ENCODE measurements around the gene PRMT7. TPM values are rescaled to one million over a fixed set of nuclear protein-coding genes. Genes with fewer than 3 reads are reported as not detected.

Gene PRMT7
- total RNA-seq, 4 donors from 2014 or later = 74.1 to 91.5 (median 78.0) TPM

- WGBS, 2 donors = 51 to 59% methylated on average over 6 of the region's 6 CpGs
- H3K4me1 ChIP-seq = peaks cover 0 to 47% (median 14%) of the 10 kb centered on the region in 4 donors
- no peaks in the 10 kb centered on the region for H3K36me3 ChIP-seq
- no peaks in the 10 kb centered on the region for H3K9me3 ChIP-seq
- no peak for TF ChIP-seq POLR2A (IDR thresholded peaks at IDR 0.05)
- TF ChIP-seq EP300 (IDR thresholded peaks at IDR 0.05) = no peak
- TF ChIP-seq CTCF (IDR thresholded peaks at IDR 0.05) = no peak
- H3K4me3 ChIP-seq = peak overlapping the region in 1 of 4 donors; percentile 35
- no peak for DNase-seq (ENCODE audit: low spot score in 2 of 2)
- H3K27ac ChIP-seq = peak overlapping the region in 2 of 4 donors; percentile 63 to 71
- no peaks in the 10 kb centered on the region for H3K27me3 ChIP-seq
Measured at GRCh38 chr16:68267612-68268405, 43.0 kb upstream of the PRMT7 start.

- Histone ChIP-seq H3K36me3 (peaks cover 0 to 12% (median 0%) of the 10 kb centered on the region in 3 donors), H3K9me3 (no peaks in the 10 kb centered on the region), H3K27ac (peak overlapping the region in 3 of 4 donors; percentile 7 to 64 (median 50)), H3K4me3 (no peak overlapping the region), H3K4me1 (peaks cover 0 to 44% (median 12%) of the 10 kb centered on the region in 4 donors), H3K27me3 (no peaks in the 10 kb centered on the region)
- WGBS, 2 donors = 91 to 94% methylated on average over 4 of the region's 4 CpGs
- no peak for TF ChIP-seq POLR2A (IDR thresholded peaks at IDR 0.05)
- no peak for TF ChIP-seq CTCF (IDR thresholded peaks at IDR 0.05)
- no peak for TF ChIP-seq EP300 (IDR thresholded peaks at IDR 0.05)
- DNase-seq (ENCODE audit: low spot score in 2 of 2) = no peak
Measured at GRCh38 chr16:68269793-68270192, 41.0 kb upstream of the PRMT7 start.

DNA sequence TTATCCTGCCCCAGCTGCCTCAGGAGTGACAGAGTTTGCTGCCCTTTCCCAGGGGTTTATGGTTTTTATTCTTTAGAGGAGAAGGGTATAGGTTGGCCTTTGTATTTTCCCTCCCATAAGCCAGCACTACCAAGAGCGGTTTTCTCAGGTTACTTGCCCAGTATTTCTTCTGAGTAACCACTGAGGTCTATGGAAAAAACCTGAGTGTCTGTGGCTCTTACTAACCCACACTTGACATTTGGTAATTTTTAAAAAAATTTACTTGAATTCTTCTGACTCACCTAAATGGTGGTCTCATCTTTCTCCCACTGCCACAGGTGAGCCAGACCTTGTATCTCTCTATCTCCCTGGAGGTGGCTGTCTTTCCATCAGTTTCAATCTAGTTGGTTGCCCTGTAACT is 40.5 kb upstream of the PRMT7 start:
- no peaks in the 10 kb centered on the region for H3K27me3 ChIP-seq
- TF ChIP-seq EP300 (IDR thresholded peaks at IDR 0.05) (no peak), POLR2A (IDR thresholded peaks at IDR 0.05) (no peak), CTCF (IDR thresholded peaks at IDR 0.05) (no peak)
- 0 to 51% methylated on average over 1 of the region's 1 CpG for WGBS, 2 donors
- H3K9me3 ChIP-seq = no peaks in the 10 kb centered on the region
- H3K4me1 ChIP-seq = peaks cover 0 to 48% (median 10%) of the 10 kb centered on the region in 4 donors
- H3K36me3 ChIP-seq = peaks cover 0 to 18% (median 0%) of the 10 kb centered on the region in 3 donors
- peak overlapping the region in 3 of 4 donors; percentile 7 to 64 (median 50) for H3K27ac ChIP-seq
- no peak overlapping the region for H3K4me3 ChIP-seq
- no peak for DNase-seq (ENCODE audit: low spot score in 2 of 2)

DNA sequence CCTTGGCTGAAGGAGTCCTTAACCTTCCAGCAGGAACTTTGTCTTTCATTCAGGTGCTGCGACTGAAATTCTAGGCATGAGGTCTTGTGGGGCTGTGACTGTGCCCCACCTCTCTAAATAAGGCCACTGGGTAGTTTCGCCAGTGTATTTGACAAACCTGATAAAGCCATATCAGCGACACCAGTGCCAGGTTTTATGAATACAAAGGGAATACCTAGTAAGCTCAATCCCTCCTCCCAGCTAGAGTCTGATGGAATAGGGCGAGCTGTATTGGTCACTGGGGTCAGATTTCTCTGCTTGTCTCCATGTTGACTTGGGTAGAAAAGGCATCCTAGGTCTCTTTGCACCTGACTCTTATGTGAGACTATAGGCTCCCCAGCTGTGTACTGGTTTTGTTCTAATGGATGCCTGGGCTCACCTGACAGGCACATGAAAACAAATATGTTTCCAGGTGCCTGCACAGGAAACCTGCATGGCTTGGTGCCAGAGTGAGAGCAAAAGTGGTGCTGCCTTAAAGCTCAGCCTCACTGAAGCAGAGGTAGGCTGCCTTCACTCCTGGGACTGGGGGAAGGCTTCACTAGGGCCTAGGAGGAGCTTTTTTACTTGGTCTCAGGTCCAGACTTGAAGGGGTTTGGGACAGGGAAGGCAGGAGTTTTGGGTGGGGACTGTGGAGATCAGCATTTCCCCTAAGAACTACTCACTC is 38.2 kb upstream of the PRMT7 start:
- no peak for TF ChIP-seq POLR2A (IDR thresholded peaks at IDR 0.05)
- no peak for TF ChIP-seq EP300 (IDR thresholded peaks at IDR 0.05)
- no peak for TF ChIP-seq CTCF (IDR thresholded peaks at IDR 0.05)
- WGBS, 2 donors = 94 to 97% methylated on average over 4 of the region's 4 CpGs
- Histone ChIP-seq H3K4me1 (peaks cover 0 to 54% (median 8%) of the 10 kb centered on the region in 4 donors), H3K27ac (peak overlapping the region in 3 of 4 donors; percentile 10 to 73 (median 43)), H3K9me3 (no peaks in the 10 kb centered on the region), H3K27me3 (no peaks in the 10 kb centered on the region), H3K36me3 (peaks cover 0 to 21% (median 0%) of the 10 kb centered on the region in 3 donors), H3K4me3 (no peak overlapping the region)
- DNase-seq (ENCODE audit: low spot score in 2 of 2) = no peak

- no peaks in the 10 kb centered on the region for H3K27me3 ChIP-seq
- H3K9me3 ChIP-seq = no peaks in the 10 kb centered on the region
- no peak for TF ChIP-seq CTCF (IDR thresholded peaks at IDR 0.05)
- H3K36me3 ChIP-seq = peaks cover 0 to 24% (median 0%) of the 10 kb centered on the region in 3 donors
- no peak for DNase-seq (ENCODE audit: low spot score in 2 of 2)
- H3K4me1 ChIP-seq = peaks cover 0 to 52% (median 8%) of the 10 kb centered on the region in 4 donors
- H3K27ac ChIP-seq = peak overlapping the region in 3 of 4 donors; percentile 10 to 73 (median 43)
- H3K4me3 ChIP-seq = no peak overlapping the region
- 94 to 95% methylated on average over 5 of the region's 5 CpGs for WGBS, 2 donors
Measured at GRCh38 chr16:68273459-68273858, 37.4 kb upstream of the PRMT7 start.
